ES-I3 (cell line): ENCODE measurements around the gene DBR1.

ENCODE experiments used
- H3K36me3 ChIP-seq: 2 replicates; pipeline ENCODE4 v1.6.1; 2013; ENCODE audit warnings: mild to moderate bottlenecking, low read length, control low read depth, moderate library complexity; ENCODE audit not compliant: insufficient read depth
- H3K4me1 ChIP-seq: 2 replicates; pipeline ENCODE4 v1.6.1; 2013; ENCODE audit warnings: mild to moderate bottlenecking, control low read depth, low read length; ENCODE audit not compliant: insufficient read depth
- H3K9ac ChIP-seq: 2 replicates; pipeline ENCODE4 v1.6.1; 2013; ENCODE audit warnings: low read depth, mild to moderate bottlenecking, low read length, moderate library complexity
- H3K9me3 ChIP-seq: 2 replicates; pipeline ENCODE4 v1.6.1; 2013; ENCODE audit warnings: mild to moderate bottlenecking, low read length, moderate library complexity; ENCODE audit not compliant: control insufficient read depth, insufficient read depth

DBR1 gene, protein sequence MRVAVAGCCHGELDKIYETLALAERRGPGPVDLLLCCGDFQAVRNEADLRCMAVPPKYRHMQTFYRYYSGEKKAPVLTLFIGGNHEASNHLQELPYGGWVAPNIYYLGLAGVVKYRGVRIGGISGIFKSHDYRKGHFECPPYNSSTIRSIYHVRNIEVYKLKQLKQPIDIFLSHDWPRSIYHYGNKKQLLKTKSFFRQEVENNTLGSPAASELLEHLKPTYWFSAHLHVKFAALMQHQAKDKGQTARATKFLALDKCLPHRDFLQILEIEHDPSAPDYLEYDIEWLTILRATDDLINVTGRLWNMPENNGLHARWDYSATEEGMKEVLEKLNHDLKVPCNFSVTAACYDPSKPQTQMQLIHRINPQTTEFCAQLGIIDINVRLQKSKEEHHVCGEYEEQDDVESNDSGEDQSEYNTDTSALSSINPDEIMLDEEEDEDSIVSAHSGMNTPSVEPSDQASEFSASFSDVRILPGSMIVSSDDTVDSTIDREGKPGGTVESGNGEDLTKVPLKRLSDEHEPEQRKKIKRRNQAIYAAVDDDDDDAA

DNA sequence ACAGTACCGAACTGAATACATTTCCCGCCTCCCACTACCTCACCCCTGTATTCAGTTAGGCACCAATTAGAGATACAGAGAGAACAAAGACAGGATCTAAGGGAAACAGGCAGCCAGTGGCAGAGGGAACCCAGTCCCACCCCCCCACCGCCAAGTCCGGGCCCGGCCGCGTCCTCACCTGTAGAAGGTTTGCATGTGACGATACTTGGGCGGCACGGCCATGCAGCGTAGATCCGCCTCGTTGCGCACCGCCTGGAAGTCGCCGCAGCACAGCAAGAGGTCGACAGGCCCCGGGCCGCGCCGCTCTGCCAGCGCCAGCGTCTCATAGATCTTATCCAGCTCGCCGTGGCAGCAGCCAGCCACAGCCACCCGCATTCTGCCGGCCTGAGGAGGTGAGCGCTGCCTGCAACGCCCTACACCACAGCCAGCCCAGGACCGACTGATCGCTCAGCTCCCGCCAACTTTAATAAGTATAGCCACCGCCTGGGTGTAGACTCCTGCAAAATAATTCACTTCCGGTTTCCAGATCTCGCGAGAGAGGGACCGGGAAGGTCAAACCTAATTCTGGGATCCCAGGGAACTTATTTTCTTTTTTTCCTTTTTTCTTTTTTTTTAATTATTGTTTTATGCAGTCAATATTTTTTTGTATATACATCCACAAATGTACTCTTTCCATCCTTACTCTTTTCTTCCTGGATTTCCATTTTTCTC lies at the start of gene DBR1:
Gene DBR1 (minus strand): TSS at position 501 of the 711 bp plus-strand sequence. CDS start 126 bp downstream, at position 375.
- Histone ChIP-seq H3K4me1 (no peaks in the 10 kb centered on the region), H3K9me3 (no peaks in the 10 kb centered on the region), H3K9ac (peak within 1 kb of the TSS; percentile 98)

DNA sequence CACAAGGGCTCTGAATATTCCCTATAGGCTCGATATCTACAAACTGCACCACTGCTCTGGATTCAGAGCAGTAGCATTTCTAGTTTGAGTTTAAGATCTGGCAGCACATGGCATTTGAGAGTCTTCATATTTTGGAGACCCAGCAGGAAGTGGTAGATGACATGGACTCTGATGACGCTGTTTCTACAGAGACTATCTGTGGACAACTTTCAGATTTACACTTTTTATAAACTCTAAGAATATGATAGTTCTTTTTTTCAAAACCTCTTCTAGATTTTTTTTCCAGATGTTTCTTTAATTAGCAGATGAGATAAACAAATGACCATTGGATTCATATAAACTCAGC lies 48.2 kb upstream of the DBR1 start:
- no peak overlapping the region for H3K9ac ChIP-seq
- peaks cover 14% of the 10 kb centered on the region for H3K36me3 ChIP-seq
- H3K9me3 ChIP-seq = no peaks in the 10 kb centered on the region
- peaks cover 15% of the 10 kb centered on the region for H3K4me1 ChIP-seq

More for the DNA sequence above, at the start of gene DBR1:
- no peaks in the 10 kb centered on the region for H3K36me3 ChIP-seq

DNA sequence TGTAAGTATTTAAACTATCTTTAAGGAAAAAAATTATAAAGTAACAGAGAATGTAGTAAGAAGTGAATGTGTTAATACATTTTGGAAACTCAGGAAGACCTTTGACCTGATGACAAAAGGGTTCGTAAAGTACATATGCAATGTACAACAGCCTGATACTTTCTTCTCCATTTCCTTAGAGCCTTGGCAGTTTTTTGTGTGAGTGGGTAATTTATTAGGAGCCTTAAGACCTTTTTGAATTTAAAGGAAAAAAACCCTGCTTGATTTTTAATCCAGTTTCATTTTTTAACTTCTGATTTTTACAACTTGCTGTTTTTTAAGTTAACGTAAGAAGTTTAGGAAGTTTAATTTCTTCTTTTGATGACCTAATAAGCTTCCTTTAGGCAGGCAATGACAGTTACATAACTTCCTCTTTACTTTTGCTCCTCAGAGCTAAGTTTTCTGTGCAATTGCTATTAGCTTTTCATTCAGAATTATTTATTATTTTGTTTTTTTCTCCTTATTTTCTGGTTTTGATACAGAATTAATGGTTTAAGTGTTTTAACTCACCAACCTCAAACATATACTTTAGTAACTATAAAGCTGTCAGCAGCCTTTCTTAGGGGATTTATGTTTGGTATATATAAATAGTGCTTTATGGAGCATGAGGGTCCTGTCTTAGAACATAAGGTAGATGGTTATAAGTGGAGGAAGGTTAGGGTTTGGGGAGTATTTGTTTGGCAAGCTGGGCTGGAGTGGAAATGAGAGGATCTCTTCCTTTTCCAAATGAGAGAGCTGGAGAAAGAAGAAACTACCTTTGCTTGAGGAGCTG lies 47.6 kb upstream of the DBR1 start:
- H3K4me1 ChIP-seq = peaks cover 15% of the 10 kb centered on the region
- no peaks in the 10 kb centered on the region for H3K9me3 ChIP-seq
- H3K36me3 ChIP-seq = peaks cover 14% of the 10 kb centered on the region
- no peak overlapping the region for H3K9ac ChIP-seq

DNA sequence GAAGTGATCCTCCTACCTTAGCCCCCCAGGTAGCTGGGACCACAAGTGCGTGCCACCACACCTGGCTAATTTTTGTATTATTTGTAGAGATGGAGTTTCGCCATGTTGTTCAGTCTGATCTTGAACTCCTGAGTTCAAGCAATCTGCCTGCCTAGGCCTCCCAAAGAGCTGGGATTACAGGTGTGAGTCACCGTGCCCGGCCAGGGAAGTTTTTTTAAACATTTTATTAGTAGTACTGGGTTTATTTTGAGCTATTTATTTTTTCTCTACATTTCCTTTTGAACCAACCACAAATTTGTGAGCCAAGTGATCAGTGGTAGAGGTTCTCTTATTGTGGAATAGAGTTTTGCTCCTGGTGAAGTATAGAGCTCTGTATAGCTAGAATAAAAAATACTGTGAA lies 46.1 kb upstream of the DBR1 start:
- H3K36me3 ChIP-seq = peaks cover 14% of the 10 kb centered on the region
- no peaks in the 10 kb centered on the region for H3K9me3 ChIP-seq
- no peak overlapping the region for H3K9ac ChIP-seq
- H3K4me1 ChIP-seq = peaks cover 15% of the 10 kb centered on the region

DNA sequence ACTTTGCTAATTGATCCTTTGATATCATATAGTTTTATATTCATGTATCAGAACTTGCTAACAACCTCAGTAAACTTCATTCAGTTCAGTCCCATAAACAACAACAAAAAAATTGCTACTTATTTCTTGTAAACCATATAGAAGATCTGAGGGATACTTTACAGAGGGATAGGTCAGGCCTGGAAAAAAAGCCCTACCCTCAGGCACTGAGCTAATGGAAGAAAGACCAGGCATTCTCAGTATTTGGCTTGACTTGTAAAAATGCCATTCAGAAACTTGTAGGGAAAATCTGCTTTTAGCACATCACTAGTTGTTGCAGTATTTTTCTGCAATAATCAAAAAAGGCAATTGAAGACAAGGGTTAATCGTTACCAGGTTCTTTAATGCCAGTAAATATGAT lies 45.5 kb upstream of the DBR1 start:
- Histone ChIP-seq H3K9ac (no peak overlapping the region), H3K36me3 (peaks cover 14% of the 10 kb centered on the region), H3K4me1 (peaks cover 15% of the 10 kb centered on the region), H3K9me3 (no peaks in the 10 kb centered on the region)

DNA sequence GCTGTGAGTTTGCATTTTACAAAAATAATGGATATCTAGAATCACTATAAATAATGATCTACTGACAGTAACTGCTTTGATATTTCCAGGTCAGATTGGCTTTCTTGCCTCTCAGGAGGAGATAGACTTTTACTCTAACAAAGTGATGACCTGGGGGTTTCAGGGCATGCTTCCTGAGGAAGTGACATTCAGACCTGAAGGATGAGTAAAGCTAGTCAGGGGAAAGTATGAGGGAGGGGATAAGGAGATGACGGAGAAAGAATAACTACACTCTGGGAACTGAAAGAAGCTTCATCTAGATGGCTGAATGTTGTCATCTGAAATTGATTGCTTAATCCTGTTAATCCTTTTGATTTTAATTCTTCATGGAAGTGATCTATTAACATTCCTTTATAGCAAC lies 44.5 kb upstream of the DBR1 start:
- Histone ChIP-seq H3K36me3 (peaks cover 7% of the 10 kb centered on the region), H3K9me3 (no peaks in the 10 kb centered on the region), H3K9ac (no peak overlapping the region), H3K4me1 (peaks cover 15% of the 10 kb centered on the region)

DNA sequence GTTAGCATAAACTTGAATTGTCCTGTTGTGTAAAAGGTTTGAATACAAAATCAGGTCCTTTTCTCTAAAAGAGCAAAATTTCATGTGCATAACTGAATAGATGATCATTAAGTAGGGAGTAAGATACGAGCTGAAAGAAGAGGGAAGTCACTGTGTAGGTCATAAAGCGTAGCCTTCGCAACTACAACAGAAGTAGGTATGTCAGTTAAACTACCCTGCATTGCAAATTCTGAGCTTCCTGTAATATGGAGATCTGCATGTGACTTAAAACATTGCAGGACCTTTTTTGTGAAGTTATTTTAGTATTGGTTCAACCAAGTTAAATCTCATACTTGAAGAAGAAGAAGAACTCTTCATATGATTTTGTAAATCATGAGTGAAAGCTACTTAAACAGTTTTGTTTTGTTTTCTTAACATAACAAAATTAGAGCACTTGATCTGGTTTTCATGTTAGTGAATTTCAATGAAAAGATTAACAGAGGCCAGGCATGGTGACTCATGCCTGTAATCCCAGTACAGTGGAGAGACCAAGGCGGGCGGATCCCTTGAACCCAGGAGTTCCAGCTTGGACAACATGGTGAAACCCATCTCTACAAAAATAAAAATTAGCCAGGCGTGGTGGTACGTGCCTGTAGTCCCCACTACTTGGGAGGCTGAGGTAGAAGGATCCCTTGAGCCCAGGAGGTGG lies 38.8 kb upstream of the DBR1 start:
- Histone ChIP-seq H3K9ac (no peak overlapping the region), H3K36me3 (no peaks in the 10 kb centered on the region), H3K4me1 (peaks cover 23% of the 10 kb centered on the region), H3K9me3 (no peaks in the 10 kb centered on the region)

DNA sequence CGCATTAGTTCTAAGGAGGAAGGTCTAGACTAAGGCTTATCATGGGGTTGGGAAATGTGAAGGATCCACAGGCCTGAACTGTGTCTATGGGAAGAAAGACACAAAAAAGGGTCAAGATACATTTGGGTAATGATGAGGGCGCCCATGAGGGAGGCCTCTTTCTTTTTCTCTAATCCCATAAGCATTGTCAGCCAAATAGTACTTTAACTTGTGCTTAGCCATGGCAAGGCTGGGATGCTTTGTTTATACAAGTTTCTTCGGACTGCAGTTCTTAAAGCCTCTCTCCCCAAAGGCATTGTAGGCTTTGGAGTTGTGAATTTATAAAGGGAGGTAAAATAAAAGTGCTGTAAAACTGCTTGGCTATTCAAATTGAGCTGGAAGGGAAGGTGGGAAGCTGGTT lies 35.8 kb upstream of the DBR1 start:
- H3K4me1 ChIP-seq = peaks cover 23% of the 10 kb centered on the region
- H3K9me3 ChIP-seq = no peaks in the 10 kb centered on the region
- H3K36me3 ChIP-seq = no peaks in the 10 kb centered on the region
- H3K9ac ChIP-seq = no peak overlapping the region

DNA sequence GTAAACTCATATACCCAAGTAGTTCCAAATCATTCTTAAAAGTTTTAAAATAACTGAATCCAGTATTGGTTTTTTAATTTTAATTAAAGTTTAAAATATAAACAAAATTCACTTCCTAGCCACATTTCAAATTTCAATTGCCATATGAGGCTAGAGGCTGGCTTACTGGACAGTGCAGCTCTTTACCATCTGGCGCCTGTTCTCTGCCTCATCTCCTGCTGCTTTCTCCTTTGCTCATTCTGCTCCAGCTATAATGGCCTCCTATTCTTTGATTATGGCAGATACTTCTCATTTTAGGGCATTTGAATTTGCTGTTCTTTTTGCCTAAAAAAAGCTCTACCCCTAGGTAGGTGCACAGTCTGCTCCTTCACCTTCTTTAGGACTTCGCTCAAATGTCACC lies 31.5 kb upstream of the DBR1 start:
- peaks cover 20% of the 10 kb centered on the region; the same call in 1 of the 2 replicates for H3K4me1 ChIP-seq
- no peak overlapping the region for H3K9ac ChIP-seq
- no peaks in the 10 kb centered on the region for H3K36me3 ChIP-seq
- no peaks in the 10 kb centered on the region for H3K9me3 ChIP-seq

DNA sequence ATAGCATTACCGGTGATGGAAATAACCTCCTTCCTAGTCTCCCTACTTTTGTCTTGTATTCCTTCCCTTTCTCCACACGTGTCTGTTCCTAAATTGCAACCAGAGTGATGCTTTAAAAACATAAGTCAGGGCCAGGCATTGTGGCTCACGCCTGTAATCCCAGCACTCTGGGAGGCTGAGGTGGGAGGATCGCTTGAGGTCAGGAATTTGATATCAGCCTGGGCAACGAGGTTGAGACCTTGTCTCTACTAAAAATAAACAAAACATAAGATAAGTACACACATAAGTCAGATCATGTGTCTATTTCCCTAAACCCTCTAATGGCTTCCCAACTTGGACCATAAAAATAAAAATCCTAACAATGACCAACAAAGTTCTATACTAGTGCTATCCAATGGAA lies 30.8 kb upstream of the DBR1 start:
- Histone ChIP-seq H3K9ac (no peak overlapping the region), H3K9me3 (no peaks in the 10 kb centered on the region), H3K4me1 (peaks cover 16% of the 10 kb centered on the region; the same call in 1 of the 2 replicates), H3K36me3 (no peaks in the 10 kb centered on the region)

DNA sequence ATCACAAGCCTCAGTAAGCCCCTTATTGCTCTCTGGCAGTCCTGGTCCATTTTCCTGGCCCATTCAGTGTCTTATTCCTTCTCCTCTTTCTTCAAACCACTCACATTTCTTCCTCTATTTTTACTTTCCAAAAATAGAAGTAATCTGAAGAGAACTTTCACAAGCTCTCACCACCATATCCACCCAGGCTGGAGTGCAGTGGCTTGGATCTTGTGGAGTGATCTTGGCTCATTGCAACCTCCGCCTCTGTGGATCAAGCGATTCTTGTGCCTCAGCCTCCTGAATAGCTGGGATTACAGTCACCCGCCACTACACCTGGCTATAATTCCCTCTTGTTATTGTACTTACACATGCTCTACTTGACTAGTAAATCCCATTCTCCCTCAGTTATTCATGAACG lies 29.2 kb upstream of the DBR1 start:
- Histone ChIP-seq H3K9ac (no peak overlapping the region), H3K9me3 (no peaks in the 10 kb centered on the region), H3K36me3 (no peaks in the 10 kb centered on the region), H3K4me1 (0 out of 2 replicates have a peak, but pooled peaks cover 8% of the 10 kb centered on the region)

DNA sequence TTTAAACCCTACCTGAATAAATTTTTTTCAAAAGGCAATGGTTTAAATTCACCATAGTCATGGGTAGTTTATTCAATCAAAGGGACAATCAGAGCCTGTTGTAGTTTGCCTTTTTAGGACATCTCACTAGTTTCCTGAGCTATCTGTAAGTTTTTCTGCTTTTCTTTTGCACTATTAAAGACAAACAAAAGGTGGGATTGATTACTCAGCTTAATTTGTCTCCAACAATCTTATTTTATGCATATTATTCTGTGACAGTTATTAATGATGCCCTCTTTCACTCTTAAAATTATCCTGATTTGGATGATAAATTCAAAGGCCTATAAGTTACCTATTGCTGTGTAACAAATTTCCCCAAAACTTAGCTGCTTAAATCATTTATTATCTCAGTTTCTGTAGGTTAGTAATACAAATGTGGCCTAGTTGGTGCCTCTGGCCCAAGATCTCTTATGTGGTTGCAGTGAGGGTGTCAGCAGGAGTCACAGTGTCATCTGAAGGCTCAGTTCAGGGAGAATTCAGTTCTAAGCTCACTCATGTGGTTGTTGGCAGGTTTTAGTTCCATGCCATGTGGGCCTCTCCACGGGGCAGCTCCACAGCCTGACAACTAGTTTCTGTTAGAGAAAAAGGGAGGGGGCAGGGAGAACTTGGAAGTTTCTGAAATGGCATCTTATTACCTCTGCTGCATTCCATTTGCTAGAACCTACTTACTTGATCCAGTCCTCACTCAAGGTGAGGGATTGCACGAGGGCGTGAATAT lies 28.4 kb upstream of the DBR1 start:
- 0 out of 2 replicates have a peak, but pooled peaks cover 8% of the 10 kb centered on the region for H3K4me1 ChIP-seq
- no peaks in the 10 kb centered on the region for H3K36me3 ChIP-seq
- no peak overlapping the region for H3K9ac ChIP-seq
- H3K9me3 ChIP-seq = no peaks in the 10 kb centered on the region

DNA sequence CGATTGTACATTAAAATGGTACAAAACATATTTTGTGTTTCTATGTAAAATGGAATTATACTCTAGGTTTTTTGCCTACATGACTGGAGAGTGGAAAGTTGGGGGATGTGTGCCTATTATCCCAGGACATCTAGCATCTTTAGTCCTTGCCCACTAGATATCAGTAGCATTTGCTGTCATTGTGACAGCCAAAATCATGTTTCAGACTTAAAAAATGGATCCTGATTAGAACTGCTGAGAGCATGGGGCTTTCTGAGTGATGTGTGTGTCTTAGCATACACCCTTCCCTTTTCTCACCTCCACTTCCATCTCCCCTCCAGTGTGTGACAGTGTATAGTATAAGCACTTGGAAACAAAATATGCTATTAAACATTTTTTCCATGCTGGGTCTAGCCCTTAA lies 25.7 kb upstream of the DBR1 start:
- no peaks in the 10 kb centered on the region for H3K9me3 ChIP-seq
- no peaks in the 10 kb centered on the region for H3K36me3 ChIP-seq
- no peak overlapping the region for H3K9ac ChIP-seq
- H3K4me1 ChIP-seq = 0 out of 2 replicates have a peak, but pooled peaks cover 8% of the 10 kb centered on the region
